ENCODE data around the gene CERS6.

The CERS6 gene

GRCh38 chr2:168602846-168603401 is 146.9 kb downstream of the CERS6 start:
- no peak for DNase-seq (ENCODE audit: low spot score)

DNA sequence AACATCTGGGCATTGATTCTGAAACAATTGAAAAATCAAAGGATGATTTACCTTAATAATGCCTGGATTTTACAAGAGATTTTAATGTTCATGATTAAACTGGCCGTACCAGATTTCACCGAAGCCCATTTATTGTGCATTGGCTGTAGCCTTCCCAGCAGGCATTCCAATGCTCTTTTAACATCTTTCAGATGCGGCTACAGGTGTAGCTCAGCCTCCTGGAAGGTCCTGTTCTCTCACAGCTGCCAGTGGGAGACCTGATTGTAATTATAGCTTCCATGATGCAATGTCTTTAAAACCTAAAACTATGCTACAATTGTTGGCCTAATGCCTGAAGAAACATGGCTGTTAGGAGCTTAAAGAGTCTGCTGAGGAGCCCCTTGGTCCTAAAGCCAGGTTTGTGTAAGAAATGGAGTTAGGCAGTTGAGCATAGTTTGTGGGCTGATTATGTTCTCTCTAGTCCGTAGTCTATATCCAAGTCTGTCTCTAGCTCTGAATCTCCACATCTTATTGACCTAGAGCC is 147.4 kb downstream of the CERS6 start:
- no peak for DNase-seq (ENCODE audit: low spot score)

DNA sequence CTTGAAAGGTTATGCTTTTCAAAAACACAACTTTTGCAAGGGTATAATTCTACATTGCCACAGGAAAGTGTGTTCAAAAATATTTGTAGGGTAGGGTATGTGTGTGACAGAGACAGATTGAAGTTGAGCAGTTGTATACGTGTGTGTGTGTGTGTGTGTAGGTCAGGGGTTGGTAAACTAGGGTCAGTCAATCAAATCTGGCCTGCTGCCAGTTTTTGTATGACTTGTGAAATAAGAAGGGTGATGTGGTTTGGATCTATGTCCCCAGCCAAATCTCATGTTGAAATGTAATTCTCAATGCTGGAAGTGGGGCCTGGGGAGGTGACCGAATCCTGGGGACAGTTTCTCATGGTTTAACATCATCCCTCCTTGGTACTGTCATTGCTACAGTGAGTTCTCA is 148.2 kb downstream of the CERS6 start:
- DNase-seq (ENCODE audit: low spot score) = no peak

DNA sequence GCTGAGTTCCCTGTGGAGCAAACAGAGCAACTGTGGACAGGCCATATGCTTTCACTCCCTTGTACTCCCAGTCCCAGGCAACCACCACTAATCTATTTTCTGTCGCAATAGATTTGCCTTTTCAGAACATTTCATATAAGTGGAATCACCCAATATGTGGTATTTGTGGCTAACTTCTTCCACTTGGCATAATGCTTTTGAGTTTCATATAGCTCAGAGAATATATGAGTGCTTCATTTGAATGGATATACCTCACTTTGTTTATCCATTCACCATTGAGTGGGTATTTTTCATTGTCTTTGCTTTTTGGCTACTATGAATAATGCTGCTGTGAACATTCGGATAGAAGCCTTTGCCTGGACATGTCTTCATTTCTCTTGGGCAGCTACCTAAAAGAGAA is 151.9 kb downstream of the CERS6 start:
- no peak for DNase-seq (ENCODE audit: low spot score)

DNA sequence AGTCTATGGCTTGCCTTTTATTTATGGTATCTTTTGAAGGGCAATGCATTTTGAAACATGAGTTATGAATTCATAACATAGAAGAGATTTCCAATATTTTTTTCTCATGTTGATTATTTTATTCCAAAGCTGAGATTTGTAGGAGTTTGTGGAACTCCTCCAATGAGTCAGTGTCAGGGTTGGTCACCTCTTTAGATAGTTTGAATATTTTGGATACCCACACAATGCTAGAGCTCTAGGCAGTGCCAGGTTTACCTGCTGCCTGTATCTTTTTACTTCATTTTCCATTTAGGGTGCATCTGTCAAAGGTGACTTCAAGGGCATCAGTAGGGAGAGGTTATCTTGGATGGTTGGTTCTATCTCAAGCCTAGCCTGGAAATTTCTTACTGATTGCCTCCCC is 152.7 kb downstream of the CERS6 start:
- DNase-seq (ENCODE audit: low spot score) = no peak

DNA sequence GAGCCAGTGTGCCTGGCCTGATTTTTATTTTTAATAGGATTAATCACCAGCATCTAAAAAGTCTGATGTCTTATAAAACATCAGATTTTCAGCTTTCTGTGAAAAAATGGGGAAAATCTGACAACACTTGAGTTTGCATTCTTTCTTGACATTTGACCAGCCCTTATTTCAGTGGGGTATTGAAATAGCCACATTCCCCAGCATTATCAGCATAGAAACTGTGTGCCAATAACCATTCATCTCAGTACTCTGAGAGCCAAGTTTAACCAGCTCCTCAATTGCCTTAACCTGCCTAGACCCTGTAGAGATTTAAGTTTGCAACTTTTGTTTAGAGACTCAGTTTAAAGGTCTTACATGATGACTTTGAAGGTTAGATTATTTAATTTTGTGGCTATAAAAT is 155.0 kb downstream of the CERS6 start:
- no peak for DNase-seq (ENCODE audit: low spot score)

- DNase-seq (ENCODE audit: low spot score) = no peak
Measured at GRCh38 chr2:168611896-168612650, 156.0 kb downstream of the CERS6 start.

DNA sequence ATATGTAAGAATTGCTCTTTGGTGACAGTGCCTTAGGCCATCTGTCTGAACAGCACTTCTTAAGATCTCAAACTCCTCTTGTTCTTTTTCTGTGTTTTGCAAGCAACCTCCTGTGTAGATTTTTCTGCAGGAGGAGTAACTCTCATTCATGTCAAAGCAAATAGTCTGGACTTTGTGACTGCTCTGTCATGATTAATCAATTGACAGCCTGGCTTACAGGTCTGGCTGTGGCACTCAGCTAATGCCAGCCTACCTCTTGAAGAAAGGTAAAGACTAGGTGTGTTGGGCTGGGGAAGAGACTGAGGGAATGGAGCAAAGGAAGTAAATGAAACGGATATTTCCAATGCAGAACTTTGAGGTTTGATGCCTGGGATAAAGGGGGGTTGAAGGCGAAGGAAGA is 156.6 kb downstream of the CERS6 start:
- no peak for DNase-seq (ENCODE audit: low spot score)

DNA sequence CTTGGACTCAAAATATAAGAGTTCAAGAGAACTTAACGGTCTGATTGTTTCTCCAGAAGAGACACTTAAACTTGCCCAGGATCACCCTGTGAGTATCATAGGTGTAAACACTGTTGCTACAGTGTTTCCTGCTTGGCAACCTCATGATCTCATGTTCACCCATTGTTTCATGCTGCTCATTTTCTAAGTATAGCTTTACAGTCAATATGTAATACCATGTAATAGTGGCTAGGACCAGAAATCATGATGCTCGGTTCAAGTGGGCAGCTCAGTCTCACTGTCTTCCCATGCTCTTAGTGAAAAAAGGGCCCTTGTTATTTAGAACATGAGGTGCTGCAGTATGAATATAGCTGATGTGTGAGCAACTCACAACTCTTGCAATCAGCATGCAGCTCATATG is 157.5 kb downstream of the CERS6 start:
- DNase-seq (ENCODE audit: low spot score) = no peak

DNA sequence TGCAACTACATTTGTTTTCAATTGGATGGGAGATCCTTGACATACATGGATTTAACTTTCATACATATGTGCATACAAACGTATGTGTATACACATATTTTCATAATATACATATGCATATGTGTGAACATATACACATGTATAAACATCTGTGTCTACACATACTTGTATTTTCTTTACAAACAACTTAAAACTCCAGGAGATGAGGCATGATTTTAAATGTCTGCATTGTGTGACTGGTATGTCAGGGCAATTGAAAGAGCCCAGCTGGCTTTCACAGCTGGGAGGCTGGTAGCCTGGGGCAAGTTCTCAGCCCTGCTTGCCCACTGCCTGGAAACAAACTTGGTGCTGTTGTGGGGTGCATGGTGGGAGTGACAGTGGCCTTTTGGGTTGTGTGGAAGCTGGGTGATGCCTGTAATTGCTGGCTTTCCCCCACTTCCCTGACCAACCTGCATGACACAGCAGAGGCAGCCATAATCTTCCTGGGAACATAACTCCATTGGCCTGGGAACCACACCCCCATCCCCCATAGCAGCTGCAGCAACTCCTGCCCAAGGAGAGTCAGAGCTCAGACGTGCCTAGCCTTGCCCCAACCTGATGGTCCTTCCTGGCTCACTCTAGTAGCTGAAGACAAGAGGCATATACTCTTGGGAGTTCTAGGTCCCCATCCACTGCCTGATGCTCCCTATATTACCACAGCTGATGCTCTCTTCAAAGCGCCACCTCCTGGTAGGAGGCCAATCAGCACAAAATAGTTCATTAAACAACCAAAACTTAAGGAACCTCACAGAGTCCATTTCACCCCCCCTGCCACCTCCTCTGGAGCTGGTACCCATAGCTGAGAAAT is 158.3 kb downstream of the CERS6 start:
- no peak for DNase-seq (ENCODE audit: low spot score)

DNA sequence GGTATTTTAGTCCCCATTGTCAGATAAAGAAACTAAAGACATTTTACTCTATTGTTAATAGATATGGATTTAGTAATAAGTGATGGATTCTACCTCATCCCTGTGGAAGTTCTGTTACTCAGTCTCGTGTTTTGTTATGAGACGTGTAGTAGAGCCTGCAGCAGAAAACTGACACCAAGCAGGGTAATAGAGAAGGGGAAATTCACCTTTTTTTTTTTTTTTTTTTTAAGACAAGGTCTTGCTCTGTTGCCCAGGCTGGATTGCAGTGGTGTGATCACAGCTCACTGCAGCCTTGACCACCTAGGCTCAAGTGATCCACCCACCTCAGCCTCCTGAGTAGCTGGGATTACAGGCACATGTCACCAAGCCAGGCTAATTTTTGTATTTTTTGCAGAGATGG is 164.5 kb downstream of the CERS6 start:
- no peak for DNase-seq (ENCODE audit: low spot score)

- DNase-seq (ENCODE audit: low spot score) = no peak
Measured at GRCh38 chr2:168622559-168622958, 166.5 kb downstream of the CERS6 start.

DNA sequence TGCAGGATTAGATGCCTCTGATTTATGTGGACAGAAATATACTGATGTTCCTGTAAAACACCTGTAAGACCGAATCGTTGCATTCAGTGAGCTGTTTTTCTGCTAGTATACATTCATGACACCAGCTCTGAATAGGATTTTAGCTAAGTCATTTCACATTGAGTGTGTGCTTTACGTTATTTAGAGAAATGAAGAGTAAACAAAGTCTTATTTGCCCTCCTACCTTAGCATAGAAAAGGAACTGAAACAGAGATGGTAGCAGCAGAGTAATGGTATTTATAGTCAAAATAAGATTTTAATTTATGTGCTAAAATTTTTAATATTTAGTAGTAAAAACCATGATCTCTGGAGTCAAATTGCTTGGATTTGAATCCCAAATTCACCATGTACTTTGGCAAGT is 168.0 kb downstream of the CERS6 start:
- no peak for DNase-seq (ENCODE audit: low spot score)

DNA sequence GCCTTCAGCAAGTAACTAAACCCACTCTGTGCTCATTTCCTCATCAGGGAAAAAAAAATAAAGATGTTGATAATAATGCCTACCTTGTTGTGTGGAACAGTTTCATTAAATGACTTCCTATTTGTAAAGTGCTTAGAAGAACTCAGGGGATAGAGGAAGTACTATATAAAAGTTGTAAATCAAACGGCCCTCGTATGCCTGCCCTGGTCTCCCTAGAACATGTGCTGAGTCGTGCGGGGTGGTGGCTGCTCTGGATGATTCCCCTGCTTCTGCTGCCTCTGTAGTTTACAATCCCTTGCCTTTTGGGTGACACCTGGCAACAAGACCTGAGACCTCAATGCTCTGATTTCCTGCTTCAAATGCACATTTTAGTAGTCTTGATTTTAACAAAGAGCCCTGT is 170.0 kb downstream of the CERS6 start:
- no peak for DNase-seq (ENCODE audit: low spot score)

DNA sequence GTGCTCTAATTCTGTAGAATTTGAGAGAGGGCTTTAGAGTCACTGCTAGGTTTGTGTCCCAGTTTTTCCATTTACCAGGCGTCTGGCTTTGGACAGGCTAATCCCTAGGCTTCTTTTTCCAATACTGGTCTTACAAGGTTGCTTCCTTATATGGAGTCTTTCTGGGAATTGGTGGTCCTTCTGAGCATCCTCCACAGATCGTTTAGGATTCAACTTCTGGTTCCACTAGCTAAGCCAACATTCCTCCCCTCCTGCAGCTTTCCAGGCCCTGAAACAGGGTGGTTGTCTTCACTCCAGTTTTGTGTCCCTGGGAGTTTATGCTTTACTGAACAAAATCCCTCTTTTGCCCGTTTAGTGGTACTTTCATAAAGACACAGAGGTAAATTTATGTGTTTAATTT is 170.6 kb downstream of the CERS6 start:
- DNase-seq (ENCODE audit: low spot score) = no peak

- no peak for DNase-seq (ENCODE audit: low spot score)
Measured at GRCh38 chr2:168632709-168633121, 176.6 kb downstream of the CERS6 start.

DNA sequence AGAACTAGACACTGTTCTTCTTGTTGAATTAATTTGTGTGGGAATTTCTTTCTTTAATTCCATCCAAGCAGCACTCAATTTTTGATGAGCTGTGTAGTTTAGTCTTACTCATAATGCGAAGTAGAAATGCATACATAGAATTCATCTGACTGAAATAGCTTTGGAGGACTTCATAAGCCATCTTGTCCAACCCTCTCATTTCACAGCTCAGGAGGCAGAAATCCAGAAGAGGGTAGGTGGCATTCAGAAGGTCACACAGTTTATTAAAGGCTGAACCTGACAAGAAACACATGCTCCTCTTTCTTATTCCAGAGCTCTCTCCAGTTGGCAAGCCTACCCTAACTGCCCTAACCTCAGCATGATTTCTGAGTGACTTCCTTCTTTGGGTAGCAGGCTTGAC is 177.1 kb downstream of the CERS6 start:
- no peak for DNase-seq (ENCODE audit: low spot score)

DNA sequence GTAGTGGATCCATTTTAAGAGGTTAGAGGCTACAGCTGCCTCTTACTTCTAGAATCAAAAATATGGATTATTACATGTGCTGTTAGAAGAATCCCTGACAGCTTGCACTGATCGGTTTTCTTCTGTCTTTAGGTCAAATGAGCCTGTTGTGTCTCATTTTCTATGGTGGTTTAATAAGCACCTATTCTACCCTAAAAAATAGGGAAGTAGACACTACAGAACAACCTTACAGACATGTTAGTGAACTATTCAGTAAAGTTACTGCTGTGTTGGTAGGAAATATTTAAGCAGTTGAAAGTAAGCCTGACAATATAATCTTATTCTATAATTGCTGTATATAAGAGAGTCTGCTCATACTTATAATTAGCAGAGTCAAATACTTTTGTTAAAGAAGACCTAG is 177.8 kb downstream of the CERS6 start:
- DNase-seq (ENCODE audit: low spot score) = no peak

DNA sequence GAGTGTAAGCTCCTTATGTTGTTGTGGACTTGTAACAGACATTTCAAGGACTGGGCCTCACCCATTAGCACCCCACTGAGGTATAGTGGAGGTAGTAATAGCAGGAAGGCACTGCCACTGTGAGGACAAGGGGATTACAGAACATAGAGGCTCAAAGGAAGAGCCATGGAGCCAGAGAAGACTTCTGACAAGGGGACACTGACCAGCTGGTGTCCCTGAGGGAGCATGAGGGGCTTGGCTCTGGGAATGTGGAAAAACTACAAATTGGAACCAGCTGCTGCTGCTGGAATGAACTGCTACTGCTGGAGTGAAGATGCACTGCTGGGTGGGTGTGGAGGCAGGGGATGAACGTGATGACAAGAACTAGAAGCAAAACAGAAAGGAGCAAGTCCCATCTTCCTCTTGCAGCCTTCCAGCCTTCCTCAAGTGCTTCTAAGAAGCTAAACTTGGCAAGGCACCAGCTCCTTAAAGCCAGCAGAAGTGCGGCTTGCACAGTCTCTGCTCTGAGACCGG is 179.0 kb downstream of the CERS6 start:
- no peak for DNase-seq (ENCODE audit: low spot score)

DNA sequence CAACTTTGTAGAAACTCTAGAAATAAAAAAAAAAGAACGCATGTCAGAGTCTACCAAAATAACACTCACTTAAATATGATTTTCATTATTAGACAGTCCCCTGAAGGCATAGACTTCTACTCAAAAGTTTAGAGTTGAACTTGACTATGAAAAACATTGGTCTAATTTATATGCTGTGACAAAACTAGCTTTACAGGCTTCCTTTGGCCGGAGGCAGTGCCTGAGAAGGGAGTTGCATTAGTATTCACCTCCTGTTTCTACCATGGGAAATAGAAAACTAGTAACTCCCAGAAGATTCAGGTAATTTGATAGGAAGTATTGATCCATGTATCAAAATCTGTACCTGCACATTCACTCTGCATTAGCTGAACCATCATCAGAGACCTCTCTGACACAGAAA is 182.9 kb downstream of the CERS6 start:
- DNase-seq (ENCODE audit: low spot score) = no peak

- DNase-seq (ENCODE audit: low spot score) = peak; percentile 38
Measured at GRCh38 chr2:168639441-168639898, 183.4 kb downstream of the CERS6 start.

GRCh38 chr2:168640039-168640438 is 184.0 kb downstream of the CERS6 start:
- DNase-seq (ENCODE audit: low spot score) = no peak

DNA sequence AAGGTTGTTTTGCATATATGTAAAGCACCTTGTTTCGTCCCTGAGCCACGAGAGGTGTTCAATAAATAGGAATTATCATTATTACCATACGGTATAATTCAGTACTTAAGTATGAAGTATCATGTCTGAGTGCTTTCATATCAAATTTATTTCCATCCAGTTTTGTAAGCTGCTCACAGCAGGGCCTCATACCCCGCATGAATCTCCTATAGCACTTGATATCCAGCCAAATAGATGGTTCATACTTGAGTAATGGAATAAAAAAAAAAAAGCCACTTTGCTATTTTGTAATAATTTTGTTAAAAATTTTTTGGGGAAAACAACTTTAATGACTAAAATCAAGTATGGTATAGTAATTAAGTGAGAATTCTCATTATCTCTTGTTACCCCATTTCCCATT is 185.6 kb downstream of the CERS6 start:
- no peak for DNase-seq (ENCODE audit: low spot score)
